HG02970 (cell line): Measurements from ENCODE around the gene CPB1.
"Not testable (repeated sequence)": the region's sequence is repeated elsewhere in the genome, so short reads cannot be mapped to it uniquely, and the experiment has no call there.

Source experiments
- ATAC-seq: cut with Tn5 transposase; IDR thresholded peaks from one replicate; pipeline ENCODE4 v1.9.1; 2021; ENCODE audit warnings: mild to moderate bottlenecking, moderate library complexity, moderate number of reproducible peaks; ENCODE audit not compliant: unreplicated experiment, low FRiP score

The CPB1 gene

GRCh38 chr3:148827585-148827984 is at the start of gene CPB1:
Gene CPB1 (plus strand): TSS chr3:148827811. CDS start chr3:148827824, 13 bp downstream.
- ATAC-seq, result no peak

- ATAC-seq, result no peak
These were observed 48.7 kb upstream of the CPB1 start for GRCh38 chr3:148778926-148779325.

GRCh38 chr3:148785026-148785425 is 42.6 kb upstream of the CPB1 start:
- ATAC-seq, result not testable (repeated sequence)

GRCh38 chr3:148786159-148786558 is 41.5 kb upstream of the CPB1 start:
- ATAC-seq, result not testable (repeated sequence)

GRCh38 chr3:148789146-148789545 is 38.5 kb upstream of the CPB1 start:
- ATAC-seq, result no peak

- no peak for ATAC-seq
These were observed 37.7 kb upstream of the CPB1 start for GRCh38 chr3:148789906-148790305.

- ATAC-seq, result no peak
These were observed 37.2 kb upstream of the CPB1 start for GRCh38 chr3:148790370-148790769.

- no peak for ATAC-seq
These were observed 36.5 kb upstream of the CPB1 start for GRCh38 chr3:148790851-148791735.

GRCh38 chr3:148791920-148792319 is 35.7 kb upstream of the CPB1 start:
- ATAC-seq, result no peak

- no peak for ATAC-seq
These were observed 35.1 kb upstream of the CPB1 start for GRCh38 chr3:148792516-148792915.

GRCh38 chr3:148796799-148797198 is 30.8 kb upstream of the CPB1 start:
- no peak for ATAC-seq

GRCh38 chr3:148797795-148798194 is 29.8 kb upstream of the CPB1 start:
- ATAC-seq, result no peak

- no peak for ATAC-seq
These were observed 27.2 kb upstream of the CPB1 start for GRCh38 chr3:148800414-148800813.

GRCh38 chr3:148809835-148810234 is 17.8 kb upstream of the CPB1 start:
- no peak for ATAC-seq

- no peak for ATAC-seq
These were observed 12.1 kb upstream of the CPB1 start for GRCh38 chr3:148815316-148816110.

GRCh38 chr3:148816427-148816826 is 11.2 kb upstream of the CPB1 start:
- ATAC-seq, result no peak

GRCh38 chr3:148816981-148817525 is 10.6 kb upstream of the CPB1 start:
- no peak for ATAC-seq

GRCh38 chr3:148820361-148821245 is 7.0 kb upstream of the CPB1 start:
- no peak for ATAC-seq

GRCh38 chr3:148823026-148823425 is 4.6 kb upstream of the CPB1 start:
- ATAC-seq, result no peak

- ATAC-seq, result no peak
These were observed 2.1 kb upstream of the CPB1 start for GRCh38 chr3:148825476-148825875.
